Stimulated activated CD4-positive, alpha-beta T cell treated with anti-CD3 and anti-CD28 coated beads, Interleukin-12 subunit alpha, Interleukin-12 subunit beta, amount 100 ng/mL, for 48 hours (primary cell): ENCODE results near the gene METTL9.
A peak's percentile ranks its signal among the peaks of the same experiment; 100 is the strongest.
"Not testable (repeated sequence)": the region's sequence is repeated elsewhere in the genome, so short reads cannot be mapped to it uniquely, and the experiment has no call there.

Source experiments
- DNase-seq, 3 donors: peaks; one replicate each; pipeline ENCODE4 v3.0.0-alpha.2; 2020; ENCODE audit warnings: low read depth in 2 of 3, low spot score in 1 of 3

Gene METTL9

GRCh38 chr16:21599122-21600030, at the start of gene METTL9:
TSS of gene METTL9 (plus strand) at chr16:21599577. CDS start at chr16:21599734, 157 bp downstream.
- DNase-seq: peak; percentile 90 to 93 (median 92)

- not testable (repeated sequence) for DNase-seq
These were observed 49.4 kb upstream of the METTL9 start for GRCh38 chr16:21549975-21550374.

- not testable (repeated sequence) for DNase-seq
These were observed 48.9 kb upstream of the METTL9 start for GRCh38 chr16:21550435-21550834.

GRCh38 chr16:21551076-21551475, 48.3 kb upstream of the METTL9 start:
- DNase-seq: not testable (repeated sequence)

- not testable (repeated sequence) for DNase-seq
These were observed 47.8 kb upstream of the METTL9 start for GRCh38 chr16:21551600-21551999.

- not testable (repeated sequence) for DNase-seq
These were observed 45.7 kb upstream of the METTL9 start for GRCh38 chr16:21553481-21554296.

GRCh38 chr16:21554795-21555585, 44.4 kb upstream of the METTL9 start:
- DNase-seq: peak; percentile 91 to 99 (median 92)

- not testable (repeated sequence) for DNase-seq
These were observed 43.8 kb upstream of the METTL9 start for GRCh38 chr16:21555621-21556020.

- not testable (repeated sequence) for DNase-seq
These were observed 43.3 kb upstream of the METTL9 start for GRCh38 chr16:21556026-21556595.

- DNase-seq: not testable (repeated sequence)
These were observed 42.6 kb upstream of the METTL9 start for GRCh38 chr16:21556651-21557241.

- no peak for DNase-seq
These were observed 38.9 kb upstream of the METTL9 start for GRCh38 chr16:21560462-21560861.

GRCh38 chr16:21563676-21564075, 35.7 kb upstream of the METTL9 start:
- no peak for DNase-seq

GRCh38 chr16:21564367-21564766, 35.0 kb upstream of the METTL9 start:
- not testable (repeated sequence) for DNase-seq

- no peak for DNase-seq
These were observed 33.9 kb upstream of the METTL9 start for GRCh38 chr16:21565507-21565860.

GRCh38 chr16:21565861-21566669, 33.3 kb upstream of the METTL9 start:
- no peak for DNase-seq

- no peak for DNase-seq
These were observed 32.4 kb upstream of the METTL9 start for GRCh38 chr16:21566891-21567414.

GRCh38 chr16:21567496-21567895, 31.9 kb upstream of the METTL9 start:
- DNase-seq: not testable (repeated sequence)

- DNase-seq: no peak
These were observed 30.7 kb upstream of the METTL9 start for GRCh38 chr16:21568502-21569189.

- DNase-seq: no peak
These were observed 28.7 kb upstream of the METTL9 start for GRCh38 chr16:21570676-21571017.
